CD4-positive, alpha-beta T cell treated with Interleukin-15 for 4 hours (primary cell): ENCODE measurements around the gene PABPC4L.
"Not testable (repeated sequence)": the region's sequence is repeated elsewhere in the genome, so short reads cannot be mapped to it uniquely, and the experiment has no call there.

Experiments
- DNase-seq: peaks from one replicate; pipeline ENCODE4 v3.0.0-alpha.2; 2020; ENCODE audit warnings: low spot score

PABPC4L gene

DNA sequence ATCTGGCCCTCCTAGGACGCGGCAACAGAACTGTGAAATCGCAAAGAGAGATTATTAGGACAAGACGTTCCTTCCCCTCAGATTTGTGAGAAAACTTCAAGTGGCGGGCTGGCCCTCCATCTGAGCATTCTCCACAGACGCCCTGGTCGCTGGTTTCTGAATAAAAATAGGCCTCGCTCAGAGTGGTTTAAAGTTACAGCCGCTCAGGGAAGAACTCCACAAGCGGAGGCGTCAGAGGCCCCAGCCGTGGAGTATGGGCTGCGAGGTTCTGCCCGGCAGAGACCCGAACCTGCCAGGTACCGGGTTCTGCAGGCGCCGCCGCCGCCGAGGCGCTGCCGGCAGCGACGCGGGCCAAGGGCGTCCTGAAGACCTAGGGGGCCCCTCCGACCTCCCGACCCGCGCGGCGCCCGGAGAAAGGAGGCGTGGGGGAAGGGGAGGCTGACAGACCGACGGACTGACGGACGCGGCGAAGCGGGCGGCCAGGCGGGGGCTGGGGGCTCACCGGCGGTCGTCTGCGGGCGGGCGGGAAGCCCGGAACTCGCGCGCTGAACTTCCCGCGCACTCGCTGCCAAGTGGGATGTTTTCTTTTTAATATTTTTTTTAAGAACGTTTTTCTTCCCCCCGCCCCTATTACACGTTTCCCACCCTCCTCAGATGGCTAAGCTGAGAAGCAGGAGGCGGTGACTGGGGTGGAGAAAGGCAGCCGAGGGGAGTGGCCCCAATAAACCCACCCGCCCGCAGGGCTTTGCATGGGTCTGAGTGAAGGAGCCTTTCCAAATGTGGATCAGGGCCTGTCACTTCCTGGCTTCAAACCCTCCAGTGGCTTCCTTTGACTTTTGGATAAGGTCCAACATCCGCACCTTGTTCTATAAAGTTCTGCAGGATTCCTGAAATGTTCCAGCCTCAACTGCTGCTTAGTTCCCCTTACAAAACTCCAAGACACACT is at the start of gene PABPC4L:
PABPC4L (minus strand) TSS at position 574 of the 946 bp plus-strand sequence. CDS start 770 bp downstream, outside the sequence.
- no peak for DNase-seq

DNA sequence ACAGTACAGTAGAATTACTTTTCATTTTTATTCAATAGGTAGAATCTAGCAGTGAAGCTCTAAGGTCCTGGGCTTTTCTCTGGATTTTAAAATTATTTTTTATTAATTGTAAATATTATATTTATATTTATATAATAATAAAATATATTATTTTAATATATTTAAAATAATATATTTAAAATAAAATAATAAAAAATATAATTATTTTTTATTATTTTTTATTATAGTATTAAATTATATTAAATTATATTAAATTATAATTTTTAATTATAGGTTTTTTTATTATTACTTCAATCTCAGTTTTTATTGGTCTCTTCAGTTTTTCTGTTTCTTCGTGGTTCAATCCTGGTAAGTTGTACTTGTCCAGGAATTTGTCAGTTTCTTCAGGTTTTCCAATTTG is 49.7 kb upstream of the PABPC4L start:
- no peak for DNase-seq

- DNase-seq: no peak
Observed at GRCh38 chr4:134243742-134244713, 42.4 kb upstream of the PABPC4L start.

GRCh38 chr4:134219043-134219442 is 17.5 kb upstream of the PABPC4L start:
- DNase-seq: no peak

- no peak for DNase-seq
Observed at GRCh38 chr4:134216411-134216810, 14.8 kb upstream of the PABPC4L start.

DNA sequence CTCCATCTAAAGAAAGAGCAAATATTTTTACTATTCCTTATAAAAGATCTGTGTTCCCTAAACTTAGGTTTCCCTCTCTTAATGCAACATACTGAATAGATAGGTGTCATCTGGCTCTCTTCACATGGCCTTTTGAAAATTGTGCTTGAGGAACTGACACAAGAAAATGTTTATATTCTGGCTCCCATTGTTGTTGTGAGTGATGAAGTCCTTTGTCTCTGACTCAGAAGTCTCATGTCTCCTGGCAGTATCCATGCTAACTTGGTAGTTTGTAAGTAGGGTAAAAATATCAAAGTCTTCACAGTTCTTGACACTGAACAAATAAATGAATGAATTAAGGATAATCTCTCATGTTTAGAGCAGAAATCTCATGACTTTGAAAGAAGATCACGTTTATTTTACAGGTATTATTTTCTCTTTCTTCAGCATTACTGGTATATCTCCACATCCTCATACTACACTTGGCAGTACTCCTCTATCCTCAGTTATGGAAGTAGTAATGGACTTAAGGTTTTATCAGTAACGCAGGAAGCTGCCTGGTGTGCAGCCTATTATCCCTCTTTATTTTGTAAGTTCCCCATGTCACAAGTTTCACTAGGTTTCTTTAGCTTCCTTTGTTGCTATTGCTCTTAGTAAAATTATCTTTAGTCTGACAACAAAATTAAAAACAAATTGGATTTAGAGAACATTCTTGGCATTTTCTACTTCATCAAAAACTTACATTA is 14.2 kb upstream of the PABPC4L start:
- DNase-seq: no peak

- DNase-seq: not testable (repeated sequence)
Observed at GRCh38 chr4:134207955-134208354, 6.4 kb upstream of the PABPC4L start.

- no peak for DNase-seq
Observed at GRCh38 chr4:134202166-134202956, 772 bp upstream of the PABPC4L start.

GRCh38 chr4:134200811-134201215 is 776 bp downstream of the PABPC4L start:
- DNase-seq: no peak

GRCh38 chr4:134189949-134190348 is 11.6 kb downstream of the PABPC4L start:
- no peak for DNase-seq

- no peak for DNase-seq
Observed at GRCh38 chr4:134189480-134189879, 12.1 kb downstream of the PABPC4L start.

- DNase-seq: no peak
Observed at GRCh38 chr4:134178706-134179105, 22.9 kb downstream of the PABPC4L start.

GRCh38 chr4:134174271-134174670 is 27.3 kb downstream of the PABPC4L start:
- no peak for DNase-seq

DNA sequence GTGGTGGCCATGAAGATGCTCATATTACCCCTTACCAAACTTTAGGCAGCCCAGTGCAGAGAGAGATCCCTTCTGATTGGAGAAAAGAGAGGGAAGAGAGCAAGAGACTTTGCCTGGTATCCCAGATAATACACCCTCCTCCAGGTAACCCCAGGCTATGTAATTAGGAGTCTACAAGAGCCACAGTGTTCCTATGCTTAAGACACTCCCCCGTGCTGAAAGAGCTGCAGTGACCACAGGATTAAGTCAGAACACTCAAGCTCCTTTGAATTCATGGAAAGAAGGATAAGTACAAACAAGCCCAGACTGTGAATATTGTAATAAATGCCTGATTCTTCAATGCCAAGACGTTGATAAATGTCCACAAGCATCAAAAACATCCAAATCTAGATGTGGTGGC is 41.4 kb downstream of the PABPC4L start:
- no peak for DNase-seq

DNA sequence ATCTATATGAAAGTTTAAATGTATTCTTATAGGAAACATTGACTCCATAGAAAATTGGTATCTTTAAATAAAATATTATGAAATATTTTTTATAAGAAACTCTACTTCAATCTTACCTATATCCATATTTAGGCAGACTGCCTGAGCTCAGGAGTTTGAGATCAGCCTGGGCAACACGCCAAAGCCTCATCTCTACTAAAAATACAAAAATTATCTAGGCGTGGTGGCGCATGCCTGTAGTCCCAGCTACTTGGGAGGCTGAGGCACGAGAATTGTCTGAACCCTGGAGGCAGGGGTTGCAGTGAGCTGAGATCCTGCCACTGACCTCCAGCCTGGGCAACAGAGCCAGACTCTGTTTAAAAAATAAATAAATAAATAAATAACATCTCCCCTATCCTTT is 47.5 kb downstream of the PABPC4L start:
- DNase-seq: no peak

DNA sequence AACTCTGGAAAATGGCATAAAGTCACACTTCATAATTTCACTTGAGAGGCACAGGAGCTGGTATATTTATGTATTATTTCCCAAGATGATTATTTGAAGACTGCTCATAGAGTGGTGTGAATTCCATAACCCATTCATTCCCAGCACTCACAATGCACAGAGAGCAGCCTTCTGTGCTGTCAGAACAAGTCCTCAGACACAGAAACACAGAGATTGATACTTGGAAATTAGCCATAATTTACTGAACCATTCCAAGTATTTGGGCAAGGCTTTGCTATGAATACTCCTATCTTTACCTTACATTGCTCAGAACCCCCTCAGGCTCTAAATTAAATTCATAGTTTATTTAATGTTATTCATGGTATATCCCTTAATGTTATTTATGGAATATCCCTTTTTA is 53.6 kb downstream of the PABPC4L start:
- no peak for DNase-seq
